Hematopoietic multipotent progenitor cell treated with erythropoietin and hydrocortisone succinate and interleukin-3 and kit ligand, for 15 days (in vitro differentiated cells): ENCODE measurements around the gene ANKRD42.
"Not testable (repeated sequence)": the region's sequence is repeated elsewhere in the genome, so short reads cannot be mapped to it uniquely, and the experiment has no call there.

Experiments
- DNase-seq: peaks from one replicate; pipeline ENCODE4 v3.0.0-alpha.2; 2015; ENCODE audit warnings: low spot score

Gene ANKRD42

GRCh38 chr11:83241291-83241946 lies 47.9 kb downstream of the ANKRD42 start:
- peak; percentile 43 for DNase-seq

- DNase-seq: no peak
Observed at GRCh38 chr11:83249445-83249844, 55.9 kb downstream of the ANKRD42 start.

GRCh38 chr11:83249972-83250593 lies 56.6 kb downstream of the ANKRD42 start:
- peak; percentile 60 for DNase-seq

- DNase-seq: no peak
Observed at GRCh38 chr11:83252266-83252665, 58.8 kb downstream of the ANKRD42 start.

- DNase-seq: no peak
Observed at GRCh38 chr11:83252941-83253340, 59.4 kb downstream of the ANKRD42 start.

- peak; percentile 12 for DNase-seq
Observed at GRCh38 chr11:83255366-83255765, 61.9 kb downstream of the ANKRD42 start.

- DNase-seq: no peak
Observed at GRCh38 chr11:83256602-83257340, 63.3 kb downstream of the ANKRD42 start.

- DNase-seq: no peak
Observed at GRCh38 chr11:83257761-83258168, 64.3 kb downstream of the ANKRD42 start.

- no peak for DNase-seq
Observed at GRCh38 chr11:83259559-83259958, 66.0 kb downstream of the ANKRD42 start.

- DNase-seq: no peak
Observed at GRCh38 chr11:83265331-83265730, 71.8 kb downstream of the ANKRD42 start.

GRCh38 chr11:83269080-83269479 lies 75.6 kb downstream of the ANKRD42 start:
- DNase-seq: not testable (repeated sequence)

- not testable (repeated sequence) for DNase-seq
Observed at GRCh38 chr11:83271734-83272133, 78.2 kb downstream of the ANKRD42 start.

GRCh38 chr11:83272627-83273026 lies 79.1 kb downstream of the ANKRD42 start:
- DNase-seq: no peak

GRCh38 chr11:83275888-83276641 lies 82.6 kb downstream of the ANKRD42 start:
- DNase-seq: no peak

- DNase-seq: no peak
Observed at GRCh38 chr11:83278351-83278750, 84.8 kb downstream of the ANKRD42 start.

- DNase-seq: no peak
Observed at GRCh38 chr11:83280256-83280655, 86.7 kb downstream of the ANKRD42 start.

- DNase-seq: no peak
Observed at GRCh38 chr11:83282084-83282716, 88.7 kb downstream of the ANKRD42 start.

- DNase-seq: no peak
Observed at GRCh38 chr11:83284501-83285150, 91.1 kb downstream of the ANKRD42 start.

- peak; percentile 21 for DNase-seq
Observed at GRCh38 chr11:83285151-83285770, 91.7 kb downstream of the ANKRD42 start.

- DNase-seq: peak; percentile 95
Observed at GRCh38 chr11:83285771-83286528, 92.4 kb downstream of the ANKRD42 start, which contains the start of gene CCDC90B. Gene CCDC90B (minus strand): TSS chr11:83286367. CDS start chr11:83285972, 395 bp downstream.
